GM12875 (cell line): Measurements from ENCODE around the gene SETDB2.

Source experiments
- H3K4me3 ChIP-seq: one replicate; pipeline ENCODE4 v1.5.1; 2011; ENCODE audit warnings: low read depth, low read length, control low read depth
- TF ChIP-seq, protein P1 (sequence below): IDR thresholded peaks from 2 replicates; pipeline ENCODE4 v1.5.1; 2011; ENCODE audit warnings: low read depth, mild to moderate bottlenecking, control low read depth, inconsistent platforms, low read length, moderate library complexity, borderline replicate concordance; ENCODE audit not compliant: insufficient read depth

Gene SETDB2

DNA sequence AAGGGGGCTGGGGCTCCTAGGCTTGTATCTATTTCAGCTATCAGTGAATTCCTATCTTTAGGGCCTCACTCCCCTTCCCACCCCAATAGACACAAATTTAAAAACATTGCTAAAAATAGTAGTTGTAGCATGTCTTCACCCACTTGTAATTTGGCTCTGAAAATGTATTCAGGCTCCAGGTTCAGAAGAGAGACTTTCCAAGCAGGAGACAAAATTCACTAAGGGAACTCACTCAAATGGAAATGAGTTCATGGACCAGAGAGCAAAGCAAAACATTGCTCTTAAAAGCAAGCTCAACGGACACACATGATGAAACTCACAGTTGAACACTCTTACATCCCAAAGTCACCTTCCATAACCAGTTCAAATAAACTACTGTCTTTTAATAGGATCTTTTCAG lies 88.5 kb downstream of the SETDB2 start:
- no peak overlapping the region for H3K4me3 ChIP-seq
- TF ChIP-seq, protein P1, sequence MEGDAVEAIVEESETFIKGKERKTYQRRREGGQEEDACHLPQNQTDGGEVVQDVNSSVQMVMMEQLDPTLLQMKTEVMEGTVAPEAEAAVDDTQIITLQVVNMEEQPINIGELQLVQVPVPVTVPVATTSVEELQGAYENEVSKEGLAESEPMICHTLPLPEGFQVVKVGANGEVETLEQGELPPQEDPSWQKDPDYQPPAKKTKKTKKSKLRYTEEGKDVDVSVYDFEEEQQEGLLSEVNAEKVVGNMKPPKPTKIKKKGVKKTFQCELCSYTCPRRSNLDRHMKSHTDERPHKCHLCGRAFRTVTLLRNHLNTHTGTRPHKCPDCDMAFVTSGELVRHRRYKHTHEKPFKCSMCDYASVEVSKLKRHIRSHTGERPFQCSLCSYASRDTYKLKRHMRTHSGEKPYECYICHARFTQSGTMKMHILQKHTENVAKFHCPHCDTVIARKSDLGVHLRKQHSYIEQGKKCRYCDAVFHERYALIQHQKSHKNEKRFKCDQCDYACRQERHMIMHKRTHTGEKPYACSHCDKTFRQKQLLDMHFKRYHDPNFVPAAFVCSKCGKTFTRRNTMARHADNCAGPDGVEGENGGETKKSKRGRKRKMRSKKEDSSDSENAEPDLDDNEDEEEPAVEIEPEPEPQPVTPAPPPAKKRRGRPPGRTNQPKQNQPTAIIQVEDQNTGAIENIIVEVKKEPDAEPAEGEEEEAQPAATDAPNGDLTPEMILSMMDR = no peak

- no peak overlapping the region for H3K4me3 ChIP-seq
- TF ChIP-seq, protein P1 = no peak
Observed at GRCh38 chr13:49533011-49533410, 88.9 kb downstream of the SETDB2 start.

DNA sequence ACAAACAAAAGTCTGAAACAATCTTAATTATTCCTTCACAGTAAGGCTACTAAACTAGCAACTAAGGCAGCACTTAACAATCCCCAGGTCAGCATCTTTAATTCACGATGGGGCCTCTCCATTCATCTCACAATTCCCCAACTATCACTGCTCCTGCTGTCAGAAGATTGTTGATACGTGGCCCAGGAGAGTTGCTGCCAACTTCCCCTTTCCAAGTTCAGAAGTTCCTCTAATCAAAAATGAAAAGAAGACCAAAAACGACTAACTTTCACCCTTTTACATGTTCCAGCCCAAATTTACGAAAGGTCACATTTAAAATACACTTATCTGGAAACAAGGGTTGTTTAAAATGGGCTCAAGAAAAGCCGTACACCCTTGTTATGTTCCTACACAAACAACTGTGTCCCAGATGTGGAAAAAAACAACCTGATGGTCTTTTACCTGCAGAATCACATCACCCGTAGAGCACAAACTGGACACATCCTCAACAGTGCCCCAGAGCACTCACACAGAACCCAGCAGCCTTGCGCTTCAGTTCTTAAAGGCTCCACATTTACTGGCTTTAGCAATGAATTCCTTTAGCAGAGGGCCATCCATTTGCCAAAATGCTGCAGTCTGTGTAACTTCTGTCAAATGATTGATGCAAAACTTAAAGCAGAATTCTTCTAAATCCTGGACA lies 89.7 kb downstream of the SETDB2 start:
- TF ChIP-seq, protein P1 = no peak
- no peak overlapping the region for H3K4me3 ChIP-seq

- H3K4me3 ChIP-seq = no peak overlapping the region
- TF ChIP-seq, protein P1 = no peak
Observed at GRCh38 chr13:49536144-49536873, 92.2 kb downstream of the SETDB2 start.

- H3K4me3 ChIP-seq = no peak overlapping the region
- TF ChIP-seq, protein P1 = no peak
Observed at GRCh38 chr13:49538404-49538803, 94.3 kb downstream of the SETDB2 start.

DNA sequence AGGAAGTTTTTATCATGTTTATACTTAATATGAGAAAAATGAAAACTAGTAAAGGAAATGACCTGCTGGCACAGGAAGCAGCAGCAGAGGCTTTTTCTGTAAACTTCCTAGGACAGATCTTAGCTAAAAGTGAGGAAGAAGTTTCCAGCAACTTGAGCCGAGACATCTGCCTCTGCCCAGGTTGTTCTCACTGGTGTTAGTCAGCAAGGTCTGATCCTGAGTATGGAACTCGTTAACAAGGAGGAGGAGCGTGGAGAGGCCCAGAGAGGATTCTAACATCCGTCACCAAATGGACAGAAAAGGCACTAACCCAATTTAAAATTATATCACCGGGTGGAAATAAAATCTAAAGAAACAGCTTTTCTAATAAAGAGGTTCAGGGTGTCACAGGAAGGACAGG lies 95.2 kb downstream of the SETDB2 start:
- no peak overlapping the region for H3K4me3 ChIP-seq
- TF ChIP-seq, protein P1 = no peak

DNA sequence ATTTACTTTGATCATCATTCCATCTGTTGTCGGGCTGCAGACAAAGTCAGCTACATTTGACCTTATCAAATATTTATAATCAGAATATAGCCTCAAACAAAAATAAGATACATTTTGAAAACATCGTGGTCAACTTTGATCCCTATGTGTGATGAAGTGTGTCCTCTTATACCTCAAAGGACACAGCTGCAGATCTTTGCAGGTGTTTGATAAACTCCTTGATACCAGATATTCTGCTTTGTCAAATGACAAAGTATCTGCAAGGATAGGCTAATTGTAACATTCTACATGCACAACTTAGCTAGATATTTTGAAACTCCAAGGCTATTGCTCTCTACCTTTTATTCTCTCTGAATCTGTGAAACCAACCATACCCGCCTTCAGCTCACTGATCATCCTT lies 95.7 kb downstream of the SETDB2 start:
- TF ChIP-seq, protein P1 = no peak
- no peak overlapping the region for H3K4me3 ChIP-seq
